Activated naive CD8-positive, alpha-beta T cell treated with anti-CD3 and anti-CD28 coated beads, Interleukin-2, amount 50 U/mL, for 16 hours (primary cell): ENCODE results near the gene TEN1.
"Not testable (repeated sequence)": the region's sequence is repeated elsewhere in the genome, so short reads cannot be mapped to it uniquely, and the experiment has no call there.

ENCODE experiments used
- DNase-seq: peaks from one replicate; pipeline ENCODE4 v3.0.0-alpha.2; 2020; ENCODE audit warnings: low read depth, low spot score

The TEN1 gene

GRCh38 chr17:75978938-75979704 lies at the start of gene TEN1, which contains the start of gene ACOX1:
TEN1 (plus strand) TSS chr17:75979240; CDS start chr17:75986193, 6,953 bp downstream.
ACOX1 (minus strand) TSS chr17:75979166; CDS start chr17:75979073, 93 bp downstream.
- DNase-seq, result peak; percentile 96

GRCh38 chr17:75931062-75931461 lies 48.0 kb upstream of the TEN1 start:
- no peak for DNase-seq

- no peak for DNase-seq
These were observed 46.2 kb upstream of the TEN1 start for GRCh38 chr17:75932852-75933251.

- DNase-seq, result no peak
These were observed 45.2 kb upstream of the TEN1 start for GRCh38 chr17:75933808-75934207.

- no peak for DNase-seq
These were observed 41.4 kb upstream of the TEN1 start for GRCh38 chr17:75937652-75938051.

GRCh38 chr17:75940727-75941441 lies 38.2 kb upstream of the TEN1 start, which contains the start of gene FBF1:
FBF1 (minus strand) TSS chr17:75941042; CDS start chr17:75938149, 2,893 bp downstream.
- peak; percentile 67 for DNase-seq

GRCh38 chr17:75941442-75941819 lies 37.6 kb upstream of the TEN1 start:
- DNase-seq, result no peak

GRCh38 chr17:75942473-75942872 lies 36.6 kb upstream of the TEN1 start:
- no peak for DNase-seq

GRCh38 chr17:75943491-75943890 lies 35.5 kb upstream of the TEN1 start:
- DNase-seq, result no peak

GRCh38 chr17:75945211-75945610 lies 33.8 kb upstream of the TEN1 start:
- DNase-seq, result no peak

- DNase-seq, result no peak
These were observed 28.6 kb upstream of the TEN1 start for GRCh38 chr17:75950421-75950820.

- DNase-seq, result no peak
These were observed 28.0 kb upstream of the TEN1 start for GRCh38 chr17:75950855-75951554.

GRCh38 chr17:75959051-75959838 lies 19.8 kb upstream of the TEN1 start:
- no peak for DNase-seq

GRCh38 chr17:75959839-75960511 lies 19.1 kb upstream of the TEN1 start:
- no peak for DNase-seq

GRCh38 chr17:75965468-75965867 lies 13.6 kb upstream of the TEN1 start:
- DNase-seq, result no peak

- not testable (repeated sequence) for DNase-seq
These were observed 10.0 kb upstream of the TEN1 start for GRCh38 chr17:75969044-75969443.

GRCh38 chr17:75970011-75970523 lies 9.0 kb upstream of the TEN1 start:
- no peak for DNase-seq

GRCh38 chr17:75970626-75971025 lies 8.4 kb upstream of the TEN1 start:
- DNase-seq, result no peak

GRCh38 chr17:75975187-75975586 lies 3.9 kb upstream of the TEN1 start:
- not testable (repeated sequence) for DNase-seq

- no peak for DNase-seq
These were observed 3.3 kb upstream of the TEN1 start for GRCh38 chr17:75975757-75976174.
